Measurements from ENCODE around the gene HDAC3. TPM values are rescaled to one million over a fixed set of nuclear protein-coding genes. Genes with fewer than 3 reads are reported as not detected.

HDAC3 gene
- total and polyA plus RNA-seq, 2 donors (not counting 1 experiment from before 2014, with no cell fraction given), result 85.5 to 94.0 TPM

DNA sequence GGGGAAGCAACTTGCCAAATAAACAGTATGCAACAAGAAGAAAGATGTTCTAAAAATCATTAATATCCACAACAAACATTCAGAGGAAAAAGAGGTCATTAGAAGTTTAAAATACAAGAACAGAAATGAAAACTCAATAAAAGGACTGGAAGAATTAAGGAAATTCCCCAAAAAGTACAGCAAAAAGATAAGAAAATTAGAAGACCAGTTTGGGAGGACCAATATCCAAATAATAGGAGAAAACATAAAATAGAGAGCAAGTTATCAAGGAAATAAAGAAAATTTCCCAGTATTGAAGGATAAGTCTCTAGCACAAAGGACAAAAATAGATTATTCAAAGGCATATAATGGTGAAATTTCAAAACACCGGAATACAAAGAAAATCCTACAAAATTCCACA, 39.8 kb downstream of the HDAC3 start:
- peaks cover 89% of the 10 kb centered on the region for H3K79me2 ChIP-seq (ENCODE audit: control insufficient read depth, insufficient read depth, low read length)
- peak overlapping the region in 1 of 2 donors; percentile 51 for H3K27ac ChIP-seq (ENCODE audit: low read length in 2 of 2)
- peaks cover 7 to 11% of the 10 kb centered on the region in 2 experiments for H3K36me3 ChIP-seq (replicated peaks in 1 of 2; ENCODE audit: control extremely low read depth in 1 of 2, control insufficient read depth in 1 of 2, extremely low read depth in 1 of 2, insufficient read depth in 2 of 2, low read length in 1 of 2)
- H2AFZ ChIP-seq (ENCODE audit: insufficient read depth, low read depth, low read length, poor library complexity, severe bottlenecking), result no peak overlapping the region
- H3K4me1 Mint-ChIP-seq, result peaks cover 61% of the 10 kb centered on the region
- H3K4me3 Mint-ChIP-seq, result no peak overlapping the region
- H3K4me1 ChIP-seq (ENCODE audit: control insufficient read depth in 2 of 2, insufficient read depth in 2 of 2, low read length in 2 of 2), result peaks cover 26 to 39% of the 10 kb centered on the region in 2 donors
- no peak overlapping the region for H3K4me2 ChIP-seq (replicated peaks; ENCODE audit: low read depth, low read length, poor library complexity, severe bottlenecking)
- H3K9me3 ChIP-seq (ENCODE audit: control extremely low read depth in 1 of 3, control insufficient read depth in 2 of 3, insufficient read depth in 1 of 3, low read length in 2 of 3), result peaks cover 0 to 6% (median 0%) of the 10 kb centered on the region in 3 donors
- ATAC-seq (ENCODE audit: low read depth) (no peak), DNase-seq (no peak)
- H3K27me3 ChIP-seq (replicated peaks in 1 of 4; ENCODE audit: control extremely low read depth in 1 of 4, control insufficient read depth in 3 of 4, insufficient read depth in 4 of 4, low read length in 3 of 4), result no peaks in the 10 kb centered on the region
- no peak overlapping the region for H3K9ac ChIP-seq (ENCODE audit: low read length)
- intact Hi-C loops (cut with micrococcal nuclease), result no loop called here
- ChIA-PET POLR2A (interaction anchor here (0.9 kb wide), 1 partner anchor 21 kb away, joined by 3 read pairs; no protein-coding TSS in a partner anchor), CTCF (interaction anchor here (0.6 to 5.6 kb wide), 9 partner anchors 9 to 364 kb away, joined by 3 to 50 read pairs (median 3); partner anchors contain the start of genes DIAPH1, HDAC3 and RELL2)
- H3K4me3 ChIP-seq (ENCODE audit: control extremely low read depth in 1 of 5, extremely low read depth in 1 of 5, insufficient read depth in 1 of 5, low read depth in 2 of 5, low read length in 4 of 5), result no peak overlapping the region
- no CpG with 5 or more reads among the region's 1 CpG for WGBS (ENCODE audit: insufficient coverage)
- no peak overlapping the region for H3K27ac Mint-ChIP-seq
- no peaks in the 10 kb centered on the region for H3K27me3 Mint-ChIP-seq
- TF ChIP-seq EZH2 (IDR thresholded peaks at IDR 0.05; ENCODE audit: borderline replicate concordance, insufficient read depth, low read depth, low read length, poor library complexity, severe bottlenecking) (no peak), CTCF (IDR thresholded peaks at IDR 0.05) (no peak)
- H3K9me3 Mint-ChIP-seq (ENCODE audit: insufficient read depth), result no peaks in the 10 kb centered on the region
- peaks cover 45% of the 10 kb centered on the region for H4K20me1 ChIP-seq (ENCODE audit: control insufficient read depth, insufficient read depth, low read length, poor library complexity, severe bottlenecking)

- H3K9me3 Mint-ChIP-seq (ENCODE audit: insufficient read depth), result no peaks in the 10 kb centered on the region
- peaks cover 6 to 7% of the 10 kb centered on the region in 2 donors for H3K4me1 ChIP-seq (ENCODE audit: control insufficient read depth in 2 of 2, insufficient read depth in 2 of 2, low read length in 2 of 2)
- H3K9me3 ChIP-seq (ENCODE audit: control extremely low read depth in 1 of 3, control insufficient read depth in 2 of 3, insufficient read depth in 1 of 3, low read length in 2 of 3), result no peaks in the 10 kb centered on the region
- H3K4me3 Mint-ChIP-seq, result no peak overlapping the region
- ATAC-seq (ENCODE audit: low read depth) (no peak), DNase-seq (no peak)
- no peak overlapping the region for H3K27ac Mint-ChIP-seq
- H3K9ac ChIP-seq (ENCODE audit: low read length), result no peak overlapping the region
- H3K4me1 Mint-ChIP-seq, result peaks cover 17% of the 10 kb centered on the region
- no CpG with 5 or more reads among the region's 2 CpGs for WGBS (ENCODE audit: insufficient coverage)
- H3K27me3 ChIP-seq (replicated peaks in 1 of 4; ENCODE audit: control extremely low read depth in 1 of 4, control insufficient read depth in 3 of 4, insufficient read depth in 4 of 4, low read length in 3 of 4), result no peaks in the 10 kb centered on the region
- no peaks in the 10 kb centered on the region for H3K27me3 Mint-ChIP-seq
- H3K27ac ChIP-seq (ENCODE audit: low read length in 2 of 2), result no peak overlapping the region
- H3K36me3 ChIP-seq (replicated peaks in 1 of 2; ENCODE audit: control extremely low read depth in 1 of 2, control insufficient read depth in 1 of 2, extremely low read depth in 1 of 2, insufficient read depth in 2 of 2, low read length in 1 of 2), result peaks cover 16 to 34% of the 10 kb centered on the region in 2 experiments
- TF ChIP-seq CTCF (IDR thresholded peaks at IDR 0.05) (no peak), EZH2 (IDR thresholded peaks at IDR 0.05; ENCODE audit: borderline replicate concordance, insufficient read depth, low read depth, low read length, poor library complexity, severe bottlenecking) (no peak)
- H3K4me2 ChIP-seq (replicated peaks; ENCODE audit: low read depth, low read length, poor library complexity, severe bottlenecking), result no peak overlapping the region
- ChIA-PET CTCF (interaction anchor here (0.7 to 12.4 kb wide), 5 partner anchors 23 to 79 kb away, joined by 3 to 760 read pairs (median 3); partner anchors contain the start of gene DIAPH1), POLR2A (no interaction called here)
- no peak overlapping the region for H3K4me3 ChIP-seq (ENCODE audit: control extremely low read depth in 1 of 5, extremely low read depth in 1 of 5, insufficient read depth in 1 of 5, low read depth in 2 of 5, low read length in 4 of 5)
- intact Hi-C loops (cut with micrococcal nuclease), result no loop called here
- no peak overlapping the region for H2AFZ ChIP-seq (ENCODE audit: insufficient read depth, low read depth, low read length, poor library complexity, severe bottlenecking)
- peaks cover 41% of the 10 kb centered on the region for H4K20me1 ChIP-seq (ENCODE audit: control insufficient read depth, insufficient read depth, low read length, poor library complexity, severe bottlenecking)
- H3K79me2 ChIP-seq (ENCODE audit: control insufficient read depth, insufficient read depth, low read length), result peaks cover 86% of the 10 kb centered on the region
Observed at GRCh38 chr5:141590127-141590526, 46.5 kb downstream of the HDAC3 start.

All from B cell (primary cell).